Measurements from ENCODE around the gene DAO. TPM values are rescaled to one million over a fixed set of nuclear protein-coding genes. Genes with fewer than 3 reads are reported as not detected.

Gene DAO
- total and polyA plus RNA-seq, 2 of the 4 experiments (the other 2 are of a cell fraction) = not detected

DNA sequence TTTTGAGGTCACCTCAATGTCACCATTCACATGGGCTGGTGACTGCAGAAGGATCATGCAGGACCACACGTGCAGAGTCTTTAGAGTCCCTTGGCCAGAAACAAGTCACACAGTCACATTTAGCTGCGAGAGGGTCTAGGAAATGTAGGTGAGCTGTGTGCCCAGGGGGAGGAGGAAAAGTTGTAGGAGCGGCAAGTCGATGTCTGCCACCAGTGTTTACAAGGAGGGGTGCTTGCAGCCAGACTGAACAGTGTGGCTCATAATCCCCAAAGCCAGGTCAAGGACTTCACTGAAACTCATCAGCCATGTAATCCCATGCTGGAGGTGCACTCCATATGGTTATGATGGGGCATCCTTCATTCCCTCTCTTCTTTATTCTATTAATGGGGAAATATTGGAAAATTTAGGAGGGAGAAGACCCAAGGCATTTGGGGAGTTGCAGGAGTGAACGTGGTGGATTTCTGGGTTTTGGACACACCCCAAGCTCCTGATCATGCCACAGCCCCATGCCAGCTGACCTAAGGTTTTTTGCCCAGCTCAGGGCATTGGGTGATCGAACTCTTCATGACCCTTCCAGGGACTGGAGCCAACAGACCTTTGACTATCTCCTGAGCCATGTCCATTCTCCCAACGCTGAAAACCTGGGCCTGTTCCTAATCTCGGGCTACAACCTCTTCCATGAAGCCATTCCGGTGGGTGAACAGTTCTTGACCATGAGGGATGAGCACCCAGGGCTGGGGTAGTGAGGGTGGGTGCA is 7.2 kb downstream of the DAO start:
- no peak for DNase-seq
- no peak overlapping the region for H2AFZ ChIP-seq (replicated peaks; ENCODE audit: low read length, poor library complexity)
- dilution Hi-C loops (cut with HindIII; ENCODE audit: low sequenced_read_pairs, unreplicated experiment) = no loop called here
- no peak overlapping the region for H3K27ac ChIP-seq (ENCODE audit: insufficient read depth, low read length)
- H3K9me1 ChIP-seq (ENCODE audit: insufficient read depth, low read length) = no peaks in the 10 kb centered on the region
- H2BK5ac ChIP-seq (ENCODE audit: low read depth, low read length, poor library complexity, severe bottlenecking) = no peak overlapping the region
- no peak overlapping the region for H3K4me3 ChIP-seq (ENCODE audit: insufficient read depth, low read depth, low read length)
- ATAC-seq (ENCODE audit: low read depth) = no peak
- no peak overlapping the region for H2BK15ac ChIP-seq (ENCODE audit: low read depth, low read length)
- BruUV-seq (replicated peaks) = no TSS peak
- no peak overlapping the region for H3K9ac ChIP-seq (ENCODE audit: low read depth, low read length)
- no peak overlapping the region for H2AK9ac ChIP-seq (replicated peaks; ENCODE audit: low read depth, low read length, poor library complexity)
- no peak overlapping the region for H4K5ac ChIP-seq (ENCODE audit: low read depth, low read length)
- no peaks in the 10 kb centered on the region for H3K79me1 ChIP-seq (ENCODE audit: low read depth in 1 of 2, low read length in 2 of 2)
- H3K4me1 ChIP-seq (ENCODE audit: control insufficient read depth, insufficient read depth, low read length) = no peaks in the 10 kb centered on the region
- no peak overlapping the region for H4K8ac ChIP-seq (ENCODE audit: low read depth in 2 of 2, low read length in 2 of 2)
- H3K4me2 ChIP-seq (ENCODE audit: low read depth, low read length) = no peak overlapping the region
- H3K4ac ChIP-seq (ENCODE audit: low read depth, low read length) = no peak overlapping the region
- ChIA-PET POLR2A (ENCODE audit: unreplicated experiment) (interaction anchor here (0.6 kb wide), 1 partner anchor 30 kb away, joined by 3 read pairs; the partner anchor contains the start of gene SSH1), CTCF (no interaction called here)
- H3K18ac ChIP-seq (ENCODE audit: low read depth, low read length) = no peak overlapping the region
- no peak overlapping the region for H2BK20ac ChIP-seq (ENCODE audit: low read depth, low read length)
- no peak overlapping the region for H3K56ac ChIP-seq (ENCODE audit: extremely low read depth, insufficient read depth, low read length)
- no peaks in the 10 kb centered on the region for H3K36me3 ChIP-seq (ENCODE audit: control insufficient read depth, insufficient read depth, low read length)
- H2AK5ac ChIP-seq (ENCODE audit: low read depth, low read length) = no peak overlapping the region
- no peaks in the 10 kb centered on the region for H3K9me3 ChIP-seq (ENCODE audit: control insufficient read depth, insufficient read depth, low read length)
- no peaks in the 10 kb centered on the region for H4K20me1 ChIP-seq (ENCODE audit: insufficient read depth, low read length)
- H4K91ac ChIP-seq (ENCODE audit: insufficient read depth, low read depth, low read length) = no peak overlapping the region
- 40% methylated on average over 1 of the region's 9 CpGs; no CpG with 5 or more reads in 1 of the 2 experiments for WGBS, 2 experiments (ENCODE audit: extremely low coverage in 2 of 2, insufficient read length in 1 of 2)
- H2BK120ac ChIP-seq (ENCODE audit: low read depth, low read length) = no peak overlapping the region
- peaks cover 2% of the 10 kb centered on the region for H3K27me3 ChIP-seq (ENCODE audit: control insufficient read depth, insufficient read depth, low read length)
- no peak overlapping the region for H3K14ac ChIP-seq (replicated peaks; ENCODE audit: low read depth, low read length)
- intact Hi-C loops (cut with micrococcal nuclease) = no loop called here
- in situ Hi-C loops (cut with MboI; ENCODE audit: low sequenced_read_pairs) = no loop called here
- TF ChIP-seq, protein P1, sequence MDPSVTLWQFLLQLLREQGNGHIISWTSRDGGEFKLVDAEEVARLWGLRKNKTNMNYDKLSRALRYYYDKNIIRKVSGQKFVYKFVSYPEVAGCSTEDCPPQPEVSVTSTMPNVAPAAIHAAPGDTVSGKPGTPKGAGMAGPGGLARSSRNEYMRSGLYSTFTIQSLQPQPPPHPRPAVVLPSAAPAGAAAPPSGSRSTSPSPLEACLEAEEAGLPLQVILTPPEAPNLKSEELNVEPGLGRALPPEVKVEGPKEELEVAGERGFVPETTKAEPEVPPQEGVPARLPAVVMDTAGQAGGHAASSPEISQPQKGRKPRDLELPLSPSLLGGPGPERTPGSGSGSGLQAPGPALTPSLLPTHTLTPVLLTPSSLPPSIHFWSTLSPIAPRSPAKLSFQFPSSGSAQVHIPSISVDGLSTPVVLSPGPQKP (IDR thresholded peaks at IDR 0.05; ENCODE audit: borderline replicate concordance, low read depth, low read length) = no peak
- TF ChIP-seq BHLHE40 (IDR thresholded peaks at IDR 0.05; ENCODE audit: low read depth, low read length) (no peak), MXI1 (IDR thresholded peaks at IDR 0.05; ENCODE audit: borderline replicate concordance, low read depth, low read length) (no peak), MAFK (IDR thresholded peaks at IDR 0.05; ENCODE audit: low read depth, low read length) (no peak), RFX5 (IDR thresholded peaks at IDR 0.05; ENCODE audit: low read depth, low read length) (no peak), RAD21 (IDR thresholded peaks at IDR 0.05; ENCODE audit: low read length) (no peak), CHD1 (IDR thresholded peaks at IDR 0.05; ENCODE audit: low read depth, low read length) (no peak), FOS (IDR thresholded peaks at IDR 0.05; ENCODE audit: low read depth, low read length) (no peak), RCOR1 (IDR thresholded peaks at IDR 0.05; ENCODE audit: insufficient replicate concordance, low read length) (no peak), NFE2L2 (IDR thresholded peaks at IDR 0.05; ENCODE audit: low read depth, low read length) (no peak), POLR2A (IDR thresholded peaks at IDR 0.05; ENCODE audit: low read depth, low read length) (no peak), CEBPB (IDR thresholded peaks at IDR 0.05; ENCODE audit: low read depth, low read length) (no peak)
- TF ChIP-seq, protein P2, sequence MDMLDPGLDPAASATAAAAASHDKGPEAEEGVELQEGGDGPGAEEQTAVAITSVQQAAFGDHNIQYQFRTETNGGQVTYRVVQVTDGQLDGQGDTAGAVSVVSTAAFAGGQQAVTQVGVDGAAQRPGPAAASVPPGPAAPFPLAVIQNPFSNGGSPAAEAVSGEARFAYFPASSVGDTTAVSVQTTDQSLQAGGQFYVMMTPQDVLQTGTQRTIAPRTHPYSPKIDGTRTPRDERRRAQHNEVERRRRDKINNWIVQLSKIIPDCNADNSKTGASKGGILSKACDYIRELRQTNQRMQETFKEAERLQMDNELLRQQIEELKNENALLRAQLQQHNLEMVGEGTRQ (IDR thresholded peaks at IDR 0.05; ENCODE audit: low read depth, low read length) = no peak
- TF ChIP-seq, protein P3, sequence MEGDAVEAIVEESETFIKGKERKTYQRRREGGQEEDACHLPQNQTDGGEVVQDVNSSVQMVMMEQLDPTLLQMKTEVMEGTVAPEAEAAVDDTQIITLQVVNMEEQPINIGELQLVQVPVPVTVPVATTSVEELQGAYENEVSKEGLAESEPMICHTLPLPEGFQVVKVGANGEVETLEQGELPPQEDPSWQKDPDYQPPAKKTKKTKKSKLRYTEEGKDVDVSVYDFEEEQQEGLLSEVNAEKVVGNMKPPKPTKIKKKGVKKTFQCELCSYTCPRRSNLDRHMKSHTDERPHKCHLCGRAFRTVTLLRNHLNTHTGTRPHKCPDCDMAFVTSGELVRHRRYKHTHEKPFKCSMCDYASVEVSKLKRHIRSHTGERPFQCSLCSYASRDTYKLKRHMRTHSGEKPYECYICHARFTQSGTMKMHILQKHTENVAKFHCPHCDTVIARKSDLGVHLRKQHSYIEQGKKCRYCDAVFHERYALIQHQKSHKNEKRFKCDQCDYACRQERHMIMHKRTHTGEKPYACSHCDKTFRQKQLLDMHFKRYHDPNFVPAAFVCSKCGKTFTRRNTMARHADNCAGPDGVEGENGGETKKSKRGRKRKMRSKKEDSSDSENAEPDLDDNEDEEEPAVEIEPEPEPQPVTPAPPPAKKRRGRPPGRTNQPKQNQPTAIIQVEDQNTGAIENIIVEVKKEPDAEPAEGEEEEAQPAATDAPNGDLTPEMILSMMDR (conservative IDR thresholded peaks at IDR 0.05; ENCODE audit: low read depth, low read length) = no peak
- no peak overlapping the region for H3K23ac ChIP-seq (ENCODE audit: low read depth, low read length)

Measured in IMR-90 (cell line).